Kidney tubule cell (primary cell): ENCODE data around the gene C11orf16.
"Not testable (repeated sequence)": the region's sequence is repeated elsewhere in the genome, so short reads cannot be mapped to it uniquely, and the experiment has no call there.

Source experiments
- DNase-seq: peaks from one replicate; pipeline ENCODE4 v3.0.0-alpha.2; 2018; ENCODE audit warnings: low spot score

C11orf16 gene

DNA sequence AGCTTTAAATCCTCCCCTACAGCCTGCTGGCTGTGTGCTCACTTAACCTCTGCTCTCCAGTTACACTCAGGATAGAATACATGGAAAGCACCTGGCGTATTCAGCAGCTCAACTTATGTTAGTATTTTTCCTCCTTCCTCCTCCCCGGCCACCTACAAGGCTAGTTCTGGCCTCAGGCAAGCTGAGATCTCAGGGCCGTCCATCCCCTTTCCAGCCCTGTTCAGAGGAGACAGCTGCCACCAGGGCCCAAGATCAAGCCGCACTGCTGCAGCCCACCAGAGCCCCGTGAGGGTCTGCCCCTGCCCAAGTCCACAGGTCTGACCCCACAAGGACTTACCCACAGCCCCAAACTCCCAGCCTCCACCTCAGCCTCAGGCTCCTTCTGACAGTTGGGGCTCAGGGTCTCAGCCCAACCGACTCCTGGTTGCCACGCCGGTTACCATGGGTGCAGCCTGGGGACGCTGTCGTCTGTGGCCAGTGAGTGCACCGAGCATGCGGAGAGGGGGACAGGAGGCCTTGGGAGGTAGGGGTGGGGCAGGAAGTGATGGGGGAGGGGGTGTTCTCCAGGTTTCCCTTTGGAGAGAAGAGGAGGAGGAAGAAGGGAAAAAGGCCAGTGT, at the start of gene C11orf16:
Gene C11orf16, minus strand, starts transcription at position 384 of the 617 bp plus-strand sequence. CDS start 639 bp downstream, outside the sequence.
- no peak for DNase-seq

DNA sequence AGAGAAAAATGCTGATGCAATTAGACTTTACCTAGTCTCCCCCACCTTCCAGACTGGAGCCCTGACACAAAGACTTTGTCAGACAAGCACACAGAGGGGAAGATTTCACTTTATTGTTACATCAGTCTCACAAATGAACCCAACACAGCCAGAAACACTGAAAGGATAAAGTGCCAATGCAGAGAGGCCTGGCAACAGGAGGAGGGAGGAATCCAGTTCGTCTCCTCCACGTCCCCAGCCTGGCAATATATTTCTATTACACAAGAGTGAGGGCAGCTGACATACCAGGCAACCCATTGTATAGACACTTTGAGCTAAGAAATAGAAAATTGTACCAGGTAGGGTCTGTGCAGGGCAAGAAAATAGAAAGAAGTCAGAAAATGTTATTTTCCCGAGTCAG, 47.7 kb upstream of the C11orf16 start:
- DNase-seq, result no peak

DNA sequence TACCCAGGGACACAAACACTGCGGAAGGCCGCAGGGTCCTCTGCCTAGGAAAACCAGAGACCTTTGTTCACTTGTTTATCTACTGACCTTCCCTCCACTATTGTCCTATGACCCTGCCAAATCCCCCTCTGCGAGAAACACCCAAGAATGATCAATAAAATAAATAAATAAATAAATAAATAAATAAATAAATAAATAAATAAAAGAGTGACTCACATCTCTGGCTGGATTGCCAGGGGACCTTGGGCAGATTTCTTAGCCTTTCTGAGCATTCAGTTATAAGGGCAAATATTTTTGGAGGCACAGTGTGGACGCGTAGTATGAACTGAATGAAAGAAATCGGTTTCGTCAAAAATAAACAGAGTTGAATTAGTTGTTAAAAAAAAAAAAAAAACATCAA, 46.6 kb upstream of the C11orf16 start:
- not testable (repeated sequence) for DNase-seq

- DNase-seq, result no peak
Observed at GRCh38 chr11:8973121-8973520, 40.4 kb upstream of the C11orf16 start.

GRCh38 chr11:8971924-8972316, 39.2 kb upstream of the C11orf16 start:
- no peak for DNase-seq

GRCh38 chr11:8971196-8971923, 38.6 kb upstream of the C11orf16 start:
- no peak for DNase-seq

- DNase-seq, result no peak
Observed at GRCh38 chr11:8967184-8967583, 34.4 kb upstream of the C11orf16 start.

DNA sequence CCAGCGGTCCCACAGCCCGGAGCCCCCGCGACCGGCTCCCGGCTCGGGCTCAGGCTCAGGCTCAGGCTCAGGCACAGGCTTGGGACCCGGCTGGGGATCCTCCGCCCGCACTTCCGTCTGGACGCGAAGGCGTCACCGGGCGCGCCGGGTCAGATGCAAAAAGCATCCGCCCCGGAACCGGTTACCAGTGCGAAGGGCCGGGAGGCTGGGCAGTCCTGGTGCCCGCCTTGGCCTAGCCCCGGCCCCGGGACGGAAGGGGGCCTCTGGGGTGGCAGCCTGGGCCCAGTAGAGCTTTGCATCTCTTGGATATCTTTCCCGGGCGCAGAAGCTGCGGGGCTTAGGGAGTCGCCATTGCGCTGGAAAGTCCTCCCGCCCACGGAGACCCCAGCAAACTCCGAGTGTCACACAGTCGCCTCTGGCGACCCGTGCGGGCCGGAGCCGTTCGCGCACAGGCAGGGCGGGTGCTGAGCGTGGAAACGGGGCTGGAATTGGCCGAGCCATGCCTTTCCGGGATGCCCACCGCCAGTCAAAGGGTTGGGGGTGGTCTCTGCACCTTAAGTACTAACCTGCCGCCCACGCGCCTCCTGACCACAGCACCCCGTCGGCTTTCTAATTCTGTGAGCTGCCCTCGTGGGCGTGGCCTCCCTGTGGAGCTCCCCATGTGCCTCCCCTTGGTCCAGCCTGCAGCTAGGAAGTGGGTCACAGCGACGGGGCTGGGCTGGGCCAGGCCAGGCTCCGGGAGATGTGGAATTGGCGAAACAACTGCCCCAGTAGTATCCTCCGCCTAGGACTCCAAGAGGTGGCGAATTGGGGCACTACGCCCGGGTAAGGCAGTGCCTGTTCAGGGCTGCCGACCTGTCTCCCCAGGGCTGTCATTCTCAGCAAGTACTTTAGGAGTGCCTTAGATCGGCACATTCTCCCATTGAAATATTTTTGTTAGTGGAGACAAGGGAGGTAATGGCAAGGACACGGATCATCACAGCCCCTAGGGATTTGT, 31.9 kb upstream of the C11orf16 start, which contains the start of gene TMEM9B:
Gene TMEM9B, minus strand, starts transcription at position 119 of the 997 bp plus-strand sequence. CDS start 129 bp downstream, outside the sequence.
- DNase-seq, result peak; percentile 92

GRCh38 chr11:8963569-8964323, 31.0 kb upstream of the C11orf16 start:
- DNase-seq, result peak; percentile 85

GRCh38 chr11:8962841-8963240, 30.1 kb upstream of the C11orf16 start:
- no peak for DNase-seq

DNA sequence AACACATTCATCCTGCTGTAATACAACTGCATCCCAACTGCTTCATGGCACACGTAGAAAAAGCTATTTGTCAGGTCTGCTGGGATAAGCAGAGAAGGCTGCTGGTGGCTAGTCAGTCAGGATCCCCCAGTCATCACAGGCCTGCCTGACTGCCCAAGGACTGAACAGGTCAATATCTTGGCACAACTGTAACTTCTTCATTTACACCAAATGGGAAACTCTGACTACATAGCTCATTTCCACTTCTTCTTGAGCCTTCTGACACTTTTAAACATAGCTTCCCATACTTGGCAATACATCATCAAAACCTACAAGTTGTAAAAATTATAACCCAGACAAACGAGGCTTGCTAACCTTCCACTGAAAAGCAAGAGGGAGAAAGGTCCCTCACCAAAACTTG, 28.7 kb upstream of the C11orf16 start:
- DNase-seq, result no peak

DNA sequence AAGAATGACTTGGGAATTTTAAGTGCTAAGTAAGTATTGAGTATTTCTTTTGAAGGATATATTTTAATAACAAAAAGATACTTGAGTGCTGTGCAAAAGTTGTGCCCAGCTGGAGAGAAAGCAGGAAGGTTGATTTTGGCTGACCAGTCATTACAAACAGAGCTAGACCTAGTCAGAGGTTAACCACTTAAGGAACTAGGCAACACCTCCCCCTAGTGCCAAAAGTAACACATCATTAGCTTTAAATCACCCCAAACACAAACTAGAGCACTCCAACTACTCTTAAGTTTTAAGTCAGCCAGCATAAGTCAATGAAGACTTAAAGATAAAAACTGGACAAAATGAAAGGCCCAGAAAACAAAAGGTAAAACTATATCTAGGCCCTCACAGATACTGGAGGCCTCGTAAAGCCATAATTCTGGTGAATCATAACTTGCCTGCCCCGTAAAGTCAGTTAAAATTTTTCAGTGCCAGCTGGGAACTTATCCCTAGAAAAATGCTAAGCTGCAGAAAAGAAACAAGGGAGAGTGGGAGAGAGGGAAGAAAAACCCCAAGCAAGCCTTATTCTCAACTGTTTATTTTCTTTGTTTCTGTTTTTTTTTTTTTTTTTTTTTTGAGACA, 26.9 kb upstream of the C11orf16 start:
- peak; percentile 80 for DNase-seq

DNA sequence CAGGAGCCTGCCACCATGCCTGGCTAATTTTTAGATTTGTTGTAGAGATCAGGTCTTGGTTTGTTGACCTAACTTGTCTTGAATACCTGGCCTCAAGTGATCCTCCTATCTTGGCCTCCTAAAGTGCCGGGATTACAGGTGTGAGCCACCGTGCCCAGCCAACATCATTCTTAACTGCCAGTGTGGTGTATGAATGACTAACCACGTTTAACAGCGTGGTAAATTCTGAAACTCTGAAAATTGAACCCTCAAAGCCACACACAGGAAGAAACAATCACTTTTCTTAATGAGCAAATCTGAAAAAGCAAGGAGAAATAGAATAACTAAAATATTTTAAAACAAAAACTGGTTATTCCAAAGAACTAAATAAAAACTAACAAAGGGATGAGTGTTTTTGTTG, 24.1 kb upstream of the C11orf16 start:
- no peak for DNase-seq

DNA sequence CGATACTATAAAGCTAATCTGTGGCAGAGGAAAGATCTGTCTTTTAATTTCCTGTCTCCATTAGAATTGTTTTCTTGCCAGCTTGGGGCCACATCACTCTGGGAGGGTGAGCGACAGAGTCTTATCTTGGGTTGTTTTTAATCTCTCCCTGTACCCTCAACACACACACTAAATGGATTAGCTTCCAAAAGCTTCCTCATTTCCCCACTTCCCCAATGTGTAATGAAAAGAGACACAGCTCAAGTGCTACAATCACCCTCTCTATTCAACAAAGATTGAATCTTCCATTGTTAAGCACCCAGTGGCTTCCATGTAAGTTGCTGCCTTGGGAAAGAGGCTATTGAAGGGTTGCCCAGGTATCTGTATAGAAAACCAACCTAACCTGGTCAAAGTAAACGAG, 16.1 kb upstream of the C11orf16 start:
- DNase-seq, result no peak

GRCh38 chr11:8947230-8947943, 14.6 kb upstream of the C11orf16 start:
- DNase-seq, result no peak

GRCh38 chr11:8942518-8943066, 9.8 kb upstream of the C11orf16 start, which contains the start of gene ASCL3:
TSS of gene ASCL3 (minus strand) at chr11:8943016. CDS start at chr11:8938161, 4,855 bp downstream.
- DNase-seq, result no peak

DNA sequence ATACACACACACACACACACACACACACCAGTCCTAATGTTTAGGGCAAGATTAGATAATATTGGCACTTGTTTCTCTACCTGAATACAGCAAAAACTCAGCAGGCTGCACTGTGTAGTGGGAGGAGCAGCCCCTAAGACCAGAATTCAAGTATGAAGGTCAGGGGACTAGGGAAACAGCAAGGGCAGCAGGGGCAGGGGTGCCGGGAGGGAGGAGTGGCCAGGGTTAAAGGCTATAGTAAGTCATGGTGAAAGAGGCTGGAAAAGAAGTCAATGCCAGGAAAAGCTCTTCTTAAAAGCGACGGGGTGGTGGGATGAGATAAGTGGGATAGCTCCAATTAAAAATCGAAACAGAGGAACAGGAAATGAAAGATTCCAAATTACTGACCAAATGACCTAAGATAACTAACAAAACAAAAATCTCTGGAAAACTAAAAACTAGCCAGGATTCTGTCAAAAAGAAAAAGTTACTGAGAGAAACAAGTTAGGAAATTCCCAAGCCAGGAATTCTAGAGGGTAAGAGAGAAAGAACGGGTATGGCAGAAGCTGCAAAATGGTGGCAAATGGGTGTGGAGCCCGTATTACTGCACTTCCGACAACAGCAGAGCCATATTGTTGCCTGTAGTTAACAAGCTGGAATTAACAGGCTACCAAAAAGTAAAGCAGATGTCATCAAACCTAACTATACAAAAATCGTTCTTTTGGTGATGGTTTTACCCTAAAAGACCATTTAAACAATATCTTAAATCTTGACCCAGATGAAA, 8.8 kb upstream of the C11orf16 start:
- DNase-seq, result no peak

GRCh38 chr11:8937659-8938058, 4.9 kb upstream of the C11orf16 start:
- no peak for DNase-seq

DNA sequence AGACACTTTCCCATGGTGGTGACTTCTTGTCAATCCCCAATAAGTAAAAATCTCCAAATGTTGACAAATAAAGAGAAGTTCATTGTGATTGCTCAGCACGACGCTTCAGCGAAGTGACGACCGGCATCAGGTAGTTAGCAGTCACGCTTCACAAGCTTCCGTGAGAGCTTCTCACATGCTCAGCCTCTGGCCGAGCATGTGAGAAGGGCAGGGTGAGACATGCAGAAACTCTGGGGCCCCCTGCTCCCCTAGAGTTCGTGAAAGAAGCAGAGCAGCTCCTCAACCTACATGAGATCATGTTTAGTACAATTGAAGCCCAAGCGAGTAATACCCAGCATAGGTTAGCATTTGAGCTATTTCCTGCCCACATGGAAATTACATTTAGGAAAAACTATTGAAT, 4.4 kb upstream of the C11orf16 start:
- peak; percentile 57 for DNase-seq
